Measurements from ENCODE around the gene BORCS6.

Gene BORCS6

GRCh38 chr17:8210761-8211458 lies 20.9 kb upstream of the BORCS6 start:
- no peak for DNase-seq (ENCODE audit: low read depth in 2 of 2)

DNA sequence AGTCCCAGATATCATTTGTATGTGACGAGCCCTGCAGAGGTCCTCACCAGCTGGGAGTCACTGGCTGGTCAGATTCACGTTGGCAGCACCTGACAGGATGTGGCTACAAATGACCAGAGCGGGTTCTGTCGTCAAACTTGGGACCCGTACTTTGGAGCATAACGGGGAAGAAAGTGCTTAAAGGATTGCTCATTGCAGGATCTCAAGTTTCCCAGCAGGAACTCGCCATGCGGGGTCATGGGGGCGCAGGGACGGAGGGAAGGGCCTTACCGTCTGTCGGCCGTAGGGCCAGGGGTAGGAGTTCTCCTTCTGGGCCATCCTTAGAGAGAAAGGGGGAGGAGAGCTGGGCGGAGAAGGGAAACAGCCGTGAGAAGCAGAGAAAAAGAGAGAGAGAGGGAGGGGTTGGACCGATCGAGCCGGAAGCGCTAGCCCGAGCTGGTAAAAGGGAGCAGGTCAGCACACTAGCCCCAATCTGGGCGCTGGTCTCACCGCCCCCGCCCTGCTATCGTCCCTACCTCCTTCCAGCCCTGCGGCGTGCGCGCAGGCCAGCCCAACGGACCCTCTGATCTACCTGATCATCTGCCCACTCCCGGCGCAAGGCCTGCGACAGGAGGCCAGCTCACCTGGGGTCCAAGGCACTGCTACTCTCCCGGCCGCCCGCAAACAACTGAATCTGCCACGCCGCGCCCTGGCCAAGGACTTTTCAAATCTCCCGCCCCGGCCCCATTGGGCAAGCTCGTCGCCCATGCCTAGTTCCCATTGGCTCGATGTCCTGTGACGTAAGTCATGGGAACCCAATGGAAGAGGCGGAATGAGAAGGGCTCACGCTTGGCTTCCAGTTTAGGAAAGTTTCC lies 20.2 kb upstream of the BORCS6 start, which contains the start of gene AURKB:
Gene AURKB, minus strand, starts transcription at position 669 of the 854 bp plus-strand sequence. Its CDS starts 351 bp downstream, at position 318.
- DNase-seq (ENCODE audit: low read depth in 2 of 2): peak; percentile 82 to 88

GRCh38 chr17:8206536-8206935 lies 16.6 kb upstream of the BORCS6 start:
- no peak for DNase-seq (ENCODE audit: low read depth in 2 of 2)

- DNase-seq (ENCODE audit: low read depth in 2 of 2): no peak
Measured at GRCh38 chr17:8204761-8205555, 15.0 kb upstream of the BORCS6 start.

GRCh38 chr17:8192070-8192815 lies 2.3 kb upstream of the BORCS6 start:
- DNase-seq (ENCODE audit: low read depth in 2 of 2): no peak

DNA sequence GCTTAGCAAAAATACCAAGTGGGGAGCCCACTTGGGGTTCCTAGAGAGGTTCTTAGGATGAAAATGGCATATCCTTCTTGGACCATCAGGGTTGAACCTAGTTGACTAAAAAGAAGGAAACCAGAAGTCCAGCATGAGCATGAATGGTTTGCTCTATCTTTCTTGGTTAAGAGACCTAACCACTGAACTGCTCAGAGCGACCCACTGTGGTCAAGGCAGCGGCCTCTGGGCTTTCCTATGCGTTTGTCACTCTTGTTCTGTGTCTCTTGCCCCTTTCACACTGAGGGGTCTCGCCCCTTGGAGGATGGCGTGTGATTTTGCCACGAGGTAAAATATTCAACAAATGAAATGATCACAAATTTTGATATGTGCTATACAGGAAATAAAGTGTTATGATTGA lies 526 bp upstream of the BORCS6 start:
- DNase-seq (ENCODE audit: low read depth in 2 of 2): no peak

DNA sequence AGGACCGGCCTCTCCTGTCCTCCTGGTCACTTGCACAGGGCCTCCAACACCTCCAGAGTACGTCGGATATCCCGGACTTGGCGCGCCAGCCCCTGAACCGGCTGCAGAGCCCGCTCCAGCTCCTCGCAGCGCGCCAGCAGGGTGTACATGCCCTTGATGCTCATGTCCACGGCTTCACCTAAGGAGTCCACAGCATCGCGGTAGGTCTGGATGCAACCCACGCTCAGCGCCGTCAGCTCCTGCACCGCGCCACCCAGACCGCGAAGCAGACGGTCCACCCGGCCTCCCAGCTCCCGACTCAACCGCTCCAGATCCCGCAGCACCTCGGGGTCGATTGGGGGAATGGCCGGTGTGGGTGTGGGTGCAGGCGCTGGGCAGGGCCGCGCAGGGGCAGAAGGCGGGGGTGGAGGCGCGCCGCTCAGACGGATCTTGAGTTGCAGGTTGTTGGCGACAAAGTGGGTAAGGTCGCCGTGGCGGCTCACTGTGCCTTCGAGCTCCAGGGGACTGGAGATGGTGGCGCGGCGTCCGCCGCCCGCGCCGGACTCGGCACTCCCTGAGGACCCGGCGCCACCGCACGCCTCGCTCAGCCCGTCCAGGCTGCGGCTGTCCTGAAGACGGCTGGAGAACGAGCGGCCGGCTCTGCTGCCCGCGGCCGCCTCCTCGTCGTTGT lies 804 bp downstream of the BORCS6 start:
- DNase-seq (ENCODE audit: low read depth in 2 of 2): no peak

GRCh38 chr17:8188263-8188839 lies 1.6 kb downstream of the BORCS6 start:
- no peak for DNase-seq (ENCODE audit: low read depth in 2 of 2)

GRCh38 chr17:8187517-8188262 lies 2.3 kb downstream of the BORCS6 start:
- peak; percentile 83 to 87 for DNase-seq (ENCODE audit: low read depth in 2 of 2)

DNA sequence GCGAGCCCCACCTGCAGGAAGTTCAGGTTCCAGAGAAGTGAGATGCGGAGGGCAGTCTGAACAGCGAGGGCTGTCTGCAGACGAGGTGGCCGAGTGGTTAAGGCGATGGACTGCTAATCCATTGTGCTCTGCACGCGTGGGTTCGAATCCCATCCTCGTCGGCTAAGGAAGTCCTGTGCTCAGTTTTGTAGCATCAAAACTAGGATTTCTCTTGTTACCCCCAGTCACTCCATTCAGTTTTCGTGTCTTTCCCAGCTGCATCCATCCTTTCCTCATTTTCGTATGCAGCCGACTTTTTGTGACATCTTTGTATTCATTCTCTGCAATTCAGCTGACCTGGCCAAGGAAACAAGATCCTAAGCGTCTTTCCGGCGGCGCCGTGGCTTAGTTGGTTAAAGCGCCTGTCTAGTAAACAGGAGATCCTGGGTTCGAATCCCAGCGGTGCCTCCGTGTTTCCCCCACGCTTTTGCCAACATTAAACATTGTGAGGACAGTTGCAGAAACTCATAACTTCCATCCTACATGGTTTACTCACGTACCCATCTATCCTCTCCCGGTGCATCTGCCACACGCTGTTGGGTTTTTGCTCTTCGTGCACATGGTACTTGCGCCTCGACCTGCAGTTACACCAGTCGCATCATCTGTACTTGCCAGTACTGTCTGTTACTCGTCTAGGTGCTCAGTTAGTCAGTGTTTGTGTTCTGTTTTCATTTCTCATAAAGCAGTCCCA lies 3.0 kb downstream of the BORCS6 start:
- peak; percentile 86 for DNase-seq (ENCODE audit: low read depth in 2 of 2)

DNA sequence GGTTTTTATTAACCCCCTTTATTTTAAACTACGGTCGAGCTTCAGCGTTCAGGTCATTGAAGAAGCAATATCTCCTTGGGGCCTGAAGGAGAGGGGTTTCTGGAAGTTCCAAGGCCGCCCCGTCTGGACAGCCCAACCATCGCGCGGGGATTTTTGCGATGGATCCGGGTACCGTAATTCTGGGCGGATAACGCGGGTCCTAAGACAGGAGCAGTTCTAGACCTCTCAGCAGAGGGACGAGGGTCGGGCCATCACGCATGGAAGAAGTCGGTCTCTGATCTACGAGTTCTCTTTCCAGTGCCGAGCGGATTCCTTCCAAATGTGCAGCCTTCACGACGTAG lies 3.6 kb downstream of the BORCS6 start:
- no peak for DNase-seq (ENCODE audit: low read depth in 2 of 2)

DNA sequence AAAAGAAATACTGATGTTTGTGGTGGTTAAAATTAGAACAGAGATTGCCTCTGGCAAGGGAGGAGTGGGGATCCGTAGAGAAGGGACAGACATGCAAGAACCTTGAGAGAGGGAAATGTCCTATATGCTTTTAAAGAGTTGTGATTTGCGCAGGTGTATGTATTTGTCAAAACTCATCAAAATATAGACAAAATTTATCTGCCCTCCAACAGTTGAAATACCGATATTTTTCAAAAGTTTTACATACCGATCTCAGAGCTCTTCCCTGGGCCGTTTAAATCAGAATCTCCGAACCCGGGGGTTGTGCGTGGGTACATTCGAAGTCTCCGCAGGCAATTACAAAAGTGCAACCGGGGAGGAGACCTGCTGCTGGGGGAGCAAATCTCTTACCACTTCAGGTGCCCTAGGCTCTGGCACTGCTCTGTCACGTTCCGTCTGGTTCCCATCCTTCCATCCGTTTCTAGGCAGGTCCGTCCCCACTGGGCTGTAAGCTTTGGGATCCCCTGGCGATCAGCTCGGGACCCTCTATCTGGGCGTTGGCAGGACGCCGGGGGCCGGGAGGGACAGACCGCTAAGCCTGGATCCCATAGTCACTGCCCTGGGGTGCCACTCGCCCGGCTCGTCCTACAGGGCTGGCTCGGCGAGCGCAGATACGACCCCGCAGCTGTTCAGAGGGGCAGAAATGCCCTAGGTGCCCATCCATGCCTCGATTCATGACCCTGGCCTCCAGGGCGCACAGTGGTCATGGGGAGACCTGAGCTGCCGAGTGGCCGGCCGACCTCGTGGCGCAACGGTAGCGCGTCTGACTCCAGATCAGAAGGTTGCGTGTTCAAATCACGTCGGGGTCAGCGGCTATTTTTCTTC lies 4.2 kb downstream of the BORCS6 start:
- DNase-seq (ENCODE audit: low read depth in 2 of 2): peak; percentile 81 to 90

DNA sequence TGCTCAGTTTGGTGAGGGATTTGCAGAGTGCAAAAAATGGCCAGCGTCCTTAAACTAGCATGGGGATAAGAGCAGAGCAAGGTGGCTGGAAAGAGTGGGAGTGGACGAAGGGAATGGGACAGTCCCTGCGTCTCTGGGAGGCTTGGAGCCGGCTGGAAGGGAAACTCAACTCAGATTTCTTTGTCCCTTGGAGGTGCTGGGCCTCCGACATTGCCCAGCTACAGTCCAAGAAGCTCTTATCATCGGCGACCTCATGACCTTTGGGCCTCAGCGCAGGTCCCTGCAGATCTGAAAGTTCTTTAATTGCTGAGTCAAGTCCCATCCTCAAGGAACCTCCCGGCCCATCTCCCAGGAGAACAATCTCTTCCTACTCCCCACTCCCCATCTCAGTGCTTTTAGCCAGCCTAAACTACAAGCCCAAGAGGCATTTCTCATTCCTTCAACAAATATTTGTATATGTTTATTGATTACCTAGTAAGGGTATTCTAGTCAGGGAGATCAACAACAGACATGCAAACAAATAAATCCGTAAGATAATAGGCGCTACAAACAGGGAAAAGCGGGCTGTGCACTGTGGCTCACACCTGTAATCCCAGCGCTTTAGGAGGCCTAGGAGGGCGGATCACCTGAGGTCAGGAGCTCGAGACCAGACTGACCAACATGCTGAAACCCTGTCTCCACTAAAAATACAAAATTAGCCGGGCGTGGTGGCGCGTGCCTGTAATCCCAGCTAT lies 12.8 kb downstream of the BORCS6 start:
- no peak for DNase-seq (ENCODE audit: low read depth in 2 of 2)

GRCh38 chr17:8176197-8176940 lies 13.6 kb downstream of the BORCS6 start, which contains the start of gene TMEM107:
TMEM107 (minus strand) TSS chr17:8176380; CDS start chr17:8176286, 94 bp downstream.
- DNase-seq (ENCODE audit: low read depth in 2 of 2): peak; percentile 58 to 74

- no peak for DNase-seq (ENCODE audit: low read depth in 2 of 2)
Measured at GRCh38 chr17:8175795-8176196, 14.2 kb downstream of the BORCS6 start.

DNA sequence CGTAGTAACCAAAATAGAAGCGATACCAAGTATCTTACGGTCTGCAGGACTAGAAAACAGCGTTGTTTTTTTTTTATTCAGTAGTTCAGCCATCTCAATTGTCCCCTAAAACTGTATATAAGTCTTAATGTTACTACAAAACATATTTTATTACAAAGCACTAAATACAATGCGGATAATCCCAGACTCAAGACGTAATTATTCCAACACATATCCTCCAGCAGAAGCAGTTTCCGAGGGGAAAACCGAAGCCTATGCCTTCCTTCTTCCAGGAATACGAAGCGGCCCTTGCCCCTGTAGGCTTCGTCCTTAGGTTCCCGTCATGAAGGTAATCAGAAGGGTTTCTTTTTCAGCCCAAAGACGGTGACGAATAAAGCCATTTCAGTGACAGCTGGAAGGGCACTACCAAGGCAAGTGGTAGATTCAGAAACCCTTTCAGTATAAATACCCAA lies 16.1 kb downstream of the BORCS6 start:
- no peak for DNase-seq (ENCODE audit: low read depth in 2 of 2)

Measured in activated CD8-positive, alpha-beta memory T cell treated with anti-CD3 and anti-CD28 coated beads for 4 hours (primary cell).